Ascending aorta (tissue), 2 donors: Measurements from ENCODE around the gene TRIM46. TPM values are rescaled to one million over a fixed set of nuclear protein-coding genes. Genes with fewer than 3 reads are reported as not detected.
"Not testable (repeated sequence)": the region's sequence is repeated elsewhere in the genome, so short reads cannot be mapped to it uniquely, and the experiment has no call there.

Experiments used
- DNase-seq, 2 donors: peaks; one replicate each; pipeline ENCODE4 v3.0.0-alpha.2; 2019; ENCODE audit warnings: low spot score in 2 of 2
- H3K27ac ChIP-seq, 2 donors: fragments of 200-600 bp; sonication (generic); one replicate each; pipeline ENCODE4 v1.5.1; 2016 to 2017; ENCODE audit warnings: mild to moderate bottlenecking in 1 of 2
- H3K27me3 ChIP-seq: fragments of 200-600 bp; sonication (generic); one replicate; pipeline ENCODE4 v1.5.1; 2017
- H3K36me3 ChIP-seq, 2 donors: fragments of 200-600 bp; sonication (generic); one replicate each; pipeline ENCODE4 v1.5.1; 2016
- H3K4me1 ChIP-seq, 2 donors: fragments of 200-600 bp; sonication (generic); one replicate each; pipeline ENCODE4 v1.5.1; 2016 to 2017; ENCODE audit warnings: mild to moderate bottlenecking in 1 of 2
- H3K4me3 ChIP-seq, 2 donors: fragments of 200-600 bp; sonication (generic); one replicate each; pipeline ENCODE4 v1.5.1; 2016 to 2017; ENCODE audit warnings: mild to moderate bottlenecking in 1 of 2
- H3K9me3 ChIP-seq, 2 donors: fragments of 200-600 bp; sonication (generic); one replicate each; pipeline ENCODE4 v1.5.1; 2016
- CTCF ChIP-seq, 3 experiments: fragments of 200-600 bp in 2 of 3; fragments of 450-650 bp in 1 of 3; sonication (generic) in 2 of 3; IDR thresholded peaks; one replicate each; pipeline ENCODE4 v1.5.1; 2016 to 2019; ENCODE audit warnings: antibody characterized with exemption in 3 of 3, mild to moderate bottlenecking in 1 of 3, moderate library complexity in 1 of 3
- intact Hi-C: fragments of 100-400 bp; cut with DNase I; formaldehyde crosslinking; loops from one replicate; pipeline ENCODE4 v1.15.1; 2023
- total RNA-seq: library from RNA; depleted of rRNA; stranded (reverse); fragments of >200 nt; gene quantifications from one replicate; pipeline ENCODE4 v1.1.0, GENCODE V29; 2016

The TRIM46 gene
- total RNA-seq, 1 donor from 2014 or later = not detected

- H3K4me3 ChIP-seq = peak within 1 kb of the TSS; percentile 77 to 79
- no peaks in the 10 kb centered on the region for H3K27me3 ChIP-seq
- H3K4me1 ChIP-seq = peaks cover 7 to 27% of the 10 kb centered on the region in 2 donors
- H3K36me3 ChIP-seq = peaks cover 5 to 6% of the 10 kb centered on the region in 2 donors
- no peak for TF ChIP-seq CTCF (IDR thresholded peaks at IDR 0.05)
- no peaks in the 10 kb centered on the region for H3K9me3 ChIP-seq
- H3K27ac ChIP-seq = peak within 1 kb of the TSS; percentile 99 to 100
- peak; percentile 8 to 79 for DNase-seq
- intact Hi-C loops = loop anchor here (1.0 to 2.0 kb wide), 4 partner anchors 15 to 115 kb away; no protein-coding TSS in a partner anchor
Observed at GRCh38 chr1:155207806-155208540, 34.3 kb downstream of the TRIM46 start, which contains the start of gene THBS3. THBS3 (minus strand) TSS chr1:155207897; CDS start chr1:155207876, 21 bp downstream.

DNA sequence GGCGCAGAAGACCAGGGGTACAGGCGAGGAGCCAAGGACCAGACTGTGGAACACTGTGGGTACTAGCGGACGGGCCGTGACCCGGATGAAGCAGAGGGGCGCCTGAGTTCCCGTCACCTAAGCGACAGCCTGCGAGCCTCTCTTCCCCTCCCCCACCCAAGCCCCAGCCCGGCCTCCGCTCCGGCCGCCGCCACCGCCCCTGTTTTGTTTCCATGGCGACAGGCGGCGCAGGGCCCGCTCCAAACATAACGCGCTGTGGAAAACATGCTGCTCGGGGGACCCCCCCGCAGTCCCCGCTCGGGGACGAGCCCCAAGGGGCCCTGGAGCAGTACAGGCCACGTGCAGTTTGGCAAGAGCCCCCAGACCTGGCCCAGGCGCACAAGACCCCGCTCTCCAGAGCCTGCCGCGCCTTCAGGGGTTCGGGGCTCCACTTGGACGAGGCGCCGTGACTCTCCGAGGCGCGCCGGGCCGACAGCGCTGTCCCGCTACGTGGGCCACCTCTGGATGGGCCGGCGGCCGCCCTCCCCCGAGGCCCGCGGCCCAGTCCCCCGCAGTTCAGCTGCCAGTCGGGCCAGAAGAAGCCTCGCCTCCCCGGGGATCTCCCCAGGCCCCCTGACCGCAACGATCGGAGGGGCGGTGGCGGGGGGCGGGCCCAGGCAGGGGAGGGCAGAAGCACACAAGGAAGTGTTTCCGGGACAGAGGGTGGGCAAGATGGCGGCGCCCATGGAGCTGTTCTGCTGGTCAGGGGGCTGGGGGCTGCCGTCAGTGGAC, 35.1 kb downstream of the TRIM46 start, which contains the start of gene MTX1:
MTX1 (plus strand) TSS at position 155 of the 771 bp plus-strand sequence; CDS start at position 265, 110 bp downstream.
- Histone ChIP-seq H3K27me3 (no peaks in the 10 kb centered on the region), H3K9me3 (no peaks in the 10 kb centered on the region), H3K4me1 (peaks cover 7 to 27% of the 10 kb centered on the region in 2 donors), H3K4me3 (peak within 1 kb of the TSS; percentile 77 to 79), H3K36me3 (peaks cover 5 to 6% of the 10 kb centered on the region in 2 donors), H3K27ac (peak within 1 kb of the TSS; percentile 99 to 100)
- TF ChIP-seq CTCF (IDR thresholded peaks at IDR 0.05) = peak in 1 of 3 experiments; percentile 7
- intact Hi-C loops = loop anchor here (1.0 to 2.0 kb wide), 3 partner anchors 15 to 114 kb away; no protein-coding TSS in a partner anchor
- DNase-seq = peak; percentile 77 to 97

GRCh38 chr1:155209312-155209721, 35.7 kb downstream of the TRIM46 start:
- intact Hi-C loops = loop anchor here (2.0 kb wide), 1 partner anchor 113 kb away; no protein-coding TSS in a partner anchor
- TF ChIP-seq CTCF (IDR thresholded peaks at IDR 0.05) = no peak
- DNase-seq = no peak
- Histone ChIP-seq H3K36me3 (peaks cover 5 to 6% of the 10 kb centered on the region in 2 donors), H3K4me1 (peaks cover 7 to 27% of the 10 kb centered on the region in 2 donors), H3K9me3 (no peaks in the 10 kb centered on the region), H3K27ac (peak overlapping the region; percentile 99 to 100), H3K27me3 (no peaks in the 10 kb centered on the region), H3K4me3 (peak overlapping the region; percentile 77 to 79)

DNA sequence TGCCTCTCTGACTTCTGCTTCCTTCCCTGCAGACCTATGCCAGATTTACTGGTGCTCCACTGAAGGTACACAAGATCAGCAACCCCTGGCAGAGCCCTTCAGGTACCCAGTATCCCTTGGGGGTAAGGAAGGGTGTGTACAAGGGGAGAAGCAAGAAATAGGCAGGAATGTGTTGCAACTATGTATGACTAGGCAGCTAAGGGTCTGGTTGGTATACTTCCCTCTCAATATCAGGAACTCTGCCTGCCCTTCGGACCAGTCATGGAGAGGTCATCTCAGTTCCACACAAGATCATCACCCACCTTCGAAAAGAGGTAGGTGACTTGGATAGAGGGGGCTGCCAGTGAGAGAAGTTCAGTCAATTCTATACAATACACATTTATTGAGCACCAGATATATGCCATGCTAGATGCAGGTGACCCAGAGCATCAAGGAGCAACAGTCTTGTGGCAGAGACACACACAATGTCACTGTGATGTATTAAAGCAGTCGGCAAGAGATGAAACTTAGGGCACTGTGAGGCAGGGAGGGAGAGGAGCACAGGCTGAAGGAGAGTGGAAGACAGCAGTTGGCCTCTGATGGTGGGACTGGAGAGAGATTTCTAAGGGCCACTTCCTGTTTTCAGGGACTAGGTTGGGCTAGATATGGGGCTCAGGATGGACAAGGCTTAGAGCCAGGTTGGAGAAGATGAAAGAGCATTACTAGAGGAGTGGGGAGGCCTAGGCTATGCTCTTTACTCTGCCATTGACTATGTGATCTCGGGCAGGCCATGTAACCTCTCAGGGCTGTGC, 36.9 kb downstream of the TRIM46 start:
- intact Hi-C loops = no loop called here
- no peak for DNase-seq
- TF ChIP-seq CTCF (IDR thresholded peaks at IDR 0.05) = no peak
- H3K9me3 ChIP-seq = no peaks in the 10 kb centered on the region
- no peaks in the 10 kb centered on the region for H3K27me3 ChIP-seq
- peak overlapping the region; percentile 49 to 99 for H3K27ac ChIP-seq
- H3K36me3 ChIP-seq = peaks cover 0 to 3% of the 10 kb centered on the region in 2 donors
- H3K4me3 ChIP-seq = peak overlapping the region in 1 of 2 donors; percentile 77
- H3K4me1 ChIP-seq = peaks cover 7 to 27% of the 10 kb centered on the region in 2 donors

DNA sequence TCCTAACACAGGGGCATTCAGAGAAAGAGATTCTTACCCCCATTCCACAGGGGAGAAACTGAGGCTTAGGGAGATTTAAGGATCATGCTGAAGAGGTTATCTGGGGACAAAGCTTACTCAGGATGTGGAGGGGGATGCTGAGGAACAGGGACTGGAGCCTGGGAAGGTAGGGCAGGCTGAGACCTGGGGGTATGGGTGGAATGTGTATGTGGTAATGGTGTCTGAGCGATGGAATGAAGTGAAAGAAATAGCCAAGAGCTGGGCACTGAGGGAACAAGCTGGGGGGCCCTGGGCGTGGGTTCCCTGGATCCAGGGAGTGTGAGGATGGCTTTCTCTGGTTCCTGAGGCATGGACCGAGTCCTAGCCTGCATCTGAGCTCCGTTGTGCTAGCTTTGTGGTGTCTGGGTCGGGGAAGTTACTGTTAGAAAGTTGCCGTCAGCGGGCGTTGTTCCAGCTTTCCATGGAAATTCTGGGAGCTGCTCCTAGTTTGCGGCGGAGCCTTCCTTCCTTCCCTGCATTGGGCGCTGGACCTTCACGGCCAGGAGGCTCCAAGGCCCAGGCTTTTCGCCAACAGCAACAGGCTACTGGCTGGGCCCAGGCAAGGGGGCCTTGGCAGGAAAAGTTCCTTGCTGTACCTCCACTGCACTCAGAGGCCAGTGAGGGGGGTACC, 37.9 kb downstream of the TRIM46 start:
- intact Hi-C loops, H3K27me3 ChIP-seq, DNase-seq, H3K9me3 ChIP-seq, H3K36me3 ChIP-seq, H3K4me3 ChIP-seq: not testable (repeated sequence)
- Histone ChIP-seq H3K4me1 (peaks cover 7 to 22% of the 10 kb centered on the region in 2 donors), H3K27ac (peak overlapping the region; percentile 49 to 99)

GRCh38 chr1:155212051-155212440, 38.4 kb downstream of the TRIM46 start:
- H3K27me3 ChIP-seq, intact Hi-C loops, H3K9me3 ChIP-seq, H3K36me3 ChIP-seq, H3K4me3 ChIP-seq, DNase-seq: not testable (repeated sequence)
- peak overlapping the region; percentile 49 to 99 for H3K27ac ChIP-seq
- H3K4me1 ChIP-seq = peaks cover 7 to 17% of the 10 kb centered on the region in 2 donors

DNA sequence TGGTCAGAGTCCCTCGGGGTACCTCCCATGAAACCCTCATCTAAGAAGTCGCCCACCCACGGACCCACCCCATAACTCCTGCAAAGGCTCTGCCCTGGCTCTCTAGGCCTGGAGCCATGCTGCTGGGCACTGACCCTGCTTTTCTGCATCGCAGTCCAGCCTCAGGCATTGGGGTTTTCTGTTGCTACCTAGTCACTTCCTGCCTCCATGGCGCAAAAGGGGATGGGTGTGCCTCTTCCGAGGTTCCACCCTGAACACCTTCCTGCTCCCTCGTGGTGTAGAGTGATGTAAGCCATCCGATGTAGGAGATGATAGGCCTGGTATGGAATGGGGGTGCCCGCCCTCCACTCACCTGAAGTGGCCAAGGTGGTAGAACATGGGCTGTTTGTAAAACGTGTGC, 41.1 kb downstream of the TRIM46 start:
- H3K4me3 ChIP-seq, H3K36me3 ChIP-seq, H3K9me3 ChIP-seq, intact Hi-C loops, H3K27ac ChIP-seq, DNase-seq, H3K27me3 ChIP-seq, H3K4me1 ChIP-seq: not testable (repeated sequence)
